KMS-11 (cell line): Measurements from ENCODE around the gene SCRN3.

Experiments used
- H2AFZ ChIP-seq: fragments of 200-600 bp; sonication (generic); 2 replicates; pipeline ENCODE4 v1.6.1; 2016; ENCODE audit warnings: antibody characterized with exemption, mixed run types, low read depth
- H3K27ac ChIP-seq: fragments of 200-600 bp; sonication (generic); 2 replicates; pipeline ENCODE4 v1.6.1; 2016; ENCODE audit warnings: mild to moderate bottlenecking, mixed run types
- H3K27me3 ChIP-seq: fragments of 200-600 bp; sonication (generic); 2 replicates; pipeline ENCODE4 v1.6.1; 2017; ENCODE audit warnings: mild to moderate bottlenecking, low read depth, mixed run types, moderate library complexity; ENCODE audit not compliant: insufficient read depth
- H3K36me3 ChIP-seq: fragments of 200-600 bp; sonication (generic); 2 replicates; pipeline ENCODE4 v1.6.1; 2017; ENCODE audit warnings: mild to moderate bottlenecking, mixed run types; ENCODE audit not compliant: insufficient read depth
- H3K4me1 ChIP-seq: fragments of 200-600 bp; sonication (generic); 2 replicates; pipeline ENCODE4 v1.6.1; 2016; ENCODE audit warnings: mild to moderate bottlenecking, low read depth, mixed run types; ENCODE audit not compliant: poor library complexity, severe bottlenecking
- H3K4me2 ChIP-seq: fragments of 200-600 bp; sonication (generic); 2 replicates; pipeline ENCODE4 v1.7.0; 2016; ENCODE audit warnings: mild to moderate bottlenecking, mixed run types
- H3K4me3 ChIP-seq: fragments of 200-600 bp; sonication (generic); IDR thresholded peaks from 2 replicates; pipeline ENCODE4 v1.6.1; 2017; ENCODE audit warnings: low read depth, low read length, mixed read lengths; ENCODE audit not compliant: insufficient read depth
- H3K79me2 ChIP-seq: fragments of 200-600 bp; sonication (generic); 2 replicates; pipeline ENCODE4 v1.6.1; 2016; ENCODE audit warnings: low read depth, mixed run types; ENCODE audit not compliant: insufficient read depth
- H3K9ac ChIP-seq: fragments of 200-600 bp; sonication (generic); 2 replicates; pipeline ENCODE4 v1.6.1; 2016; ENCODE audit warnings: mild to moderate bottlenecking, mixed run types
- H4K20me1 ChIP-seq: fragments of 200-600 bp; sonication (generic); 2 replicates; pipeline ENCODE4 v1.6.1; 2016; ENCODE audit warnings: mild to moderate bottlenecking, mixed run types; ENCODE audit not compliant: insufficient read depth
- TF ChIP-seq, protein P1 (sequence below): fragments of 200-600 bp; sonication (generic); conservative IDR thresholded peaks from 2 replicates; pipeline ENCODE4 v1.6.1; 2017; ENCODE audit warnings: low read depth, mild to moderate bottlenecking, antibody characterized with exemption, low read length, moderate library complexity, mixed read lengths

SCRN3 gene

DNA sequence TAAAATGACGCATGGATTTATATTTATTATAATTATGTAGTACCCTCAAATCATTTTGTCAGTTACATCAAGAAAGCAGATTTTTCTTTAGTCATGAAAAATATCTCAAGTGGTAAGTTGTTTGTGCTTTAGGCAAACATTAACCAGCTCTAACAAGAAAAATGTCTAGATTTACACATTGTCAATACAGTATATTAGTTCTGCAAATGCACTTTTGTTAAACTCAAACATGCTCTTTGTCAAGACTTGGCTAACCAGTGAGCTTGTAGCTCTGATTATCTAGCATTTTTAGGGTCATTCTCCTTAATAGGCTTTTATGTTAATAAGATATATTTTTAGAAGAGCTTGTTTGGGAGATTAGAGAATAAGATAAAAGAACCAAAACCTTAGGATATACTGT, 32.7 kb downstream of the SCRN3 start:
- no peaks in the 10 kb centered on the region for H3K4me1 ChIP-seq
- no peak overlapping the region for H3K27ac ChIP-seq
- H3K36me3 ChIP-seq: no peaks in the 10 kb centered on the region
- H3K79me2 ChIP-seq: no peaks in the 10 kb centered on the region
- TF ChIP-seq, protein P1, sequence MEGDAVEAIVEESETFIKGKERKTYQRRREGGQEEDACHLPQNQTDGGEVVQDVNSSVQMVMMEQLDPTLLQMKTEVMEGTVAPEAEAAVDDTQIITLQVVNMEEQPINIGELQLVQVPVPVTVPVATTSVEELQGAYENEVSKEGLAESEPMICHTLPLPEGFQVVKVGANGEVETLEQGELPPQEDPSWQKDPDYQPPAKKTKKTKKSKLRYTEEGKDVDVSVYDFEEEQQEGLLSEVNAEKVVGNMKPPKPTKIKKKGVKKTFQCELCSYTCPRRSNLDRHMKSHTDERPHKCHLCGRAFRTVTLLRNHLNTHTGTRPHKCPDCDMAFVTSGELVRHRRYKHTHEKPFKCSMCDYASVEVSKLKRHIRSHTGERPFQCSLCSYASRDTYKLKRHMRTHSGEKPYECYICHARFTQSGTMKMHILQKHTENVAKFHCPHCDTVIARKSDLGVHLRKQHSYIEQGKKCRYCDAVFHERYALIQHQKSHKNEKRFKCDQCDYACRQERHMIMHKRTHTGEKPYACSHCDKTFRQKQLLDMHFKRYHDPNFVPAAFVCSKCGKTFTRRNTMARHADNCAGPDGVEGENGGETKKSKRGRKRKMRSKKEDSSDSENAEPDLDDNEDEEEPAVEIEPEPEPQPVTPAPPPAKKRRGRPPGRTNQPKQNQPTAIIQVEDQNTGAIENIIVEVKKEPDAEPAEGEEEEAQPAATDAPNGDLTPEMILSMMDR: no peak
- no peak overlapping the region for H3K4me3 ChIP-seq
- H3K27me3 ChIP-seq: no peaks in the 10 kb centered on the region
- no peak overlapping the region for H3K9ac ChIP-seq
- no peaks in the 10 kb centered on the region for H4K20me1 ChIP-seq
- H3K4me2 ChIP-seq: no peak overlapping the region
- no peak overlapping the region for H2AFZ ChIP-seq

DNA sequence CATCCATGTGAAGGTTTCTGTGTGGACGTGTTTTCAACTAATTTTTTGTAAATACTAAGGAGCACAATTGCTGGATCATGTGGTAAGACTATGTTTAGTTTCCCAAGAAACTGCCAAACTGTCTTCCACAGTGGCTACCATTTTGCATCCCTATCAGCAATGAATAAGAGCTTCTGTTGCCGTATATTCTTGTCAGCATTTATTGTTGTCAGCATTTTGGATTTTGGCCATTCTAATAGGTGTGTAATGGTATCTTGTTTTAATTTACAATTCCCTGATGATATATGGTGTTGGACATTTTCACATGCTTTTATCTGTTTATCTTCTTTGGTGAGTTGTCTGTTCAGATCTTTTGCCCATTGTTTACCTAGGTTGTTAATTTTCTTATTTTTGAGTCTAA, 34.5 kb downstream of the SCRN3 start:
- no peaks in the 10 kb centered on the region for H3K27me3 ChIP-seq
- H3K27ac ChIP-seq: no peak overlapping the region
- H3K36me3 ChIP-seq: no peaks in the 10 kb centered on the region
- H3K4me3 ChIP-seq: no peak overlapping the region
- no peaks in the 10 kb centered on the region for H3K79me2 ChIP-seq
- H2AFZ ChIP-seq: no peak overlapping the region
- H3K9ac ChIP-seq: no peak overlapping the region
- TF ChIP-seq, protein P1: no peak
- H4K20me1 ChIP-seq: no peaks in the 10 kb centered on the region
- H3K4me2 ChIP-seq: no peak overlapping the region
- H3K4me1 ChIP-seq: no peaks in the 10 kb centered on the region

DNA sequence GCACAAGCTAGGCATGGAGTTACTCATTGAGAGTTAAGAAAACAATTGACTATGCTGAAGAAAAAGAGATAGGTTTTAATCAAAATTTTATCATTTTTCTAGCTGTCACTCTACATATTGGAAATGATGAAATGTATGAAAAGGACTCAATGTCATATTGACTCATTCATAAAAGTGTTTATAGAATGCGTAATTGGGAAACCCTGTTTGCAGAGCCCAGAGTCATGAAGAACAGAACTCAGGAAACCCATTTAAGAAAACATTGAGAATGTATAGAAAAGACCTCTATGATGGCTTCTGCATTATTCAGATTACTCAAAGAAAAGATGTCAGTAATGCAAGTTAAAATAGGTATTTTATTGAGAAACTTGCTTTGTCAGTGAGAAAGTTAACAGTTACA, 36.4 kb downstream of the SCRN3 start:
- Histone ChIP-seq H3K4me3 (no peak overlapping the region), H2AFZ (no peak overlapping the region), H3K9ac (no peak overlapping the region), H3K36me3 (no peaks in the 10 kb centered on the region), H3K27ac (no peak overlapping the region), H3K79me2 (no peaks in the 10 kb centered on the region), H3K27me3 (no peaks in the 10 kb centered on the region), H3K4me1 (no peaks in the 10 kb centered on the region), H3K4me2 (no peak overlapping the region), H4K20me1 (no peaks in the 10 kb centered on the region)
- TF ChIP-seq, protein P1: no peak

DNA sequence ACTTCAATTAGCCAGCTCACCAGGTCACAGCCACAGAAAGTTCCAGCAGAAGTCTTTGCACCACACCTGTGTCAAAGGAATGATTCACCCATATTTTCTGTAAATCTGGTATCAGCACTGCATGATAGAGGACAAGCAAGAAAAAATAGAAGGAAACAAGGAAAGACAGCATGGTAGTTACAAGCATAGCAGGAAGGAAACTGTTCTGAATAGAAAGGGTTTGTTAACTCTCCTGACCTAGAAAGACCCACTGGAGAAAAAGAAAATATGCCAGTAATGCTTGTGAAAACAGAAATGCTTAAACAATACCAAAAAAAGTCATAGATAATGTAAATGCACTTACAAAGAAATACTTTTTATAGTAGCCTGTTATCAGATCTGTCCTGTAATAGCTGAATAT, 40.8 kb downstream of the SCRN3 start:
- no peak overlapping the region for H3K27ac ChIP-seq

More for the DNA sequence above, 40.8 kb downstream of the SCRN3 start:
- no peak overlapping the region for H3K4me3 ChIP-seq
- no peaks in the 10 kb centered on the region for H3K79me2 ChIP-seq
- H4K20me1 ChIP-seq: no peaks in the 10 kb centered on the region
- no peaks in the 10 kb centered on the region for H3K36me3 ChIP-seq
- no peak overlapping the region for H2AFZ ChIP-seq
- H3K4me2 ChIP-seq: no peak overlapping the region
- H3K9ac ChIP-seq: no peak overlapping the region
- TF ChIP-seq, protein P1: no peak
- H3K4me1 ChIP-seq: no peaks in the 10 kb centered on the region
- no peaks in the 10 kb centered on the region for H3K27me3 ChIP-seq
